HepG2 (cell line): Measurements from ENCODE around the gene MAPK11. TPM values are rescaled to one million over a fixed set of nuclear protein-coding genes. Genes with fewer than 3 reads are reported as not detected.
A peak's percentile ranks its signal among the peaks of the same experiment; 100 is the strongest.

Source experiments
- CBX5 ChIP-seq: sonication (generic); formaldehyde crosslinking; IDR thresholded peaks from 2 replicates; pipeline ENCODE4 v1.4.0; 2020; ENCODE audit warnings: missing genetic modification reagents, borderline replicate concordance
- CCDC6 ChIP-seq: sonication (generic); formaldehyde crosslinking; IDR thresholded peaks from 2 replicates; pipeline ENCODE4 v1.8.1; 2022; ENCODE audit warnings: mild to moderate bottlenecking, missing genetic modification reagents, moderate library complexity
- GABPA ChIP-seq, 2 experiments: IDR thresholded peaks; 2 replicates each; pipeline ENCODE4 v1.6.1; 2011 to 2016; ENCODE audit warnings: low read depth in 2 of 2, low read length in 1 of 2, missing biosample characterization in 1 of 2, missing genetic modification characterization in 1 of 2
- GPBP1L1 ChIP-seq: sonication (generic); formaldehyde crosslinking; IDR thresholded peaks from 2 replicates; pipeline ENCODE4 v1.5.0; 2020; ENCODE audit warnings: mild to moderate bottlenecking, missing genetic modification reagents
- HMG20B ChIP-seq: conservative IDR thresholded peaks from 2 replicates; pipeline ENCODE4 v1.6.1; 2016; ENCODE audit warnings: missing genetic modification reagents, missing compliant biosample characterization
- HNF4A ChIP-seq: sonication (generic); formaldehyde crosslinking; IDR thresholded peaks from 2 replicates; pipeline ENCODE4 v1.4.0; 2020; ENCODE audit warnings: missing genetic modification reagents
- JDP2 ChIP-seq: sonication (generic); formaldehyde crosslinking; IDR thresholded peaks from 2 replicates; pipeline ENCODE4 v1.8.1; 2022; ENCODE audit warnings: missing genetic modification reagents, borderline replicate concordance
- MAFF ChIP-seq: IDR thresholded peaks from 2 replicates; pipeline ENCODE4 v1.6.1; 2011; ENCODE audit warnings: low read depth, low read length, improper control_type of control experiment
- MAZ ChIP-seq, 2 experiments: sonication (generic) in 1 of 2; formaldehyde crosslinking in 1 of 2; IDR thresholded peaks; 2 replicates each; pipeline versions ENCODE4 v1.5.0 to v1.6.1; 2012 to 2020; ENCODE audit warnings: low read depth in 2 of 2, mild to moderate bottlenecking in 2 of 2, borderline replicate concordance in 1 of 2, improper control_type of control experiment in 1 of 2, low read length in 1 of 2, missing genetic modification reagents in 1 of 2, moderate library complexity in 1 of 2
- MIXL1 ChIP-seq: IDR thresholded peaks from 2 replicates; pipeline ENCODE4 v1.6.1; 2016
- MYPOP ChIP-seq: sonication (generic); formaldehyde crosslinking; IDR thresholded peaks from 2 replicates; pipeline ENCODE4 v1.8.1; 2023; ENCODE audit warnings: mild to moderate bottlenecking, moderate library complexity, missing genetic modification reagents
- PAF1 ChIP-seq: IDR thresholded peaks from 2 replicates; pipeline ENCODE4 v1.6.1; 2016; ENCODE audit warnings: missing genetic modification reagents, missing compliant biosample characterization
- RFX3 ChIP-seq: IDR thresholded peaks from 2 replicates; pipeline ENCODE4 v1.6.1; 2016; ENCODE audit warnings: missing biosample characterization, missing genetic modification reagents
- SATB2 ChIP-seq: sonication (generic); formaldehyde crosslinking; IDR thresholded peaks from 2 replicates; pipeline ENCODE4 v1.5.0; 2020; ENCODE audit warnings: missing genetic modification reagents
- SNAI1 ChIP-seq: sonication (generic); formaldehyde crosslinking; IDR thresholded peaks from 2 replicates; pipeline ENCODE4 v1.5.0; 2020; ENCODE audit warnings: mild to moderate bottlenecking, missing genetic modification reagents, borderline replicate concordance
- ZBTB33 ChIP-seq: sonication (generic); formaldehyde crosslinking; IDR thresholded peaks from 2 replicates; pipeline ENCODE4 v1.4.0; 2020; ENCODE audit warnings: missing genetic modification reagents
- ZNF12 ChIP-seq: sonication (generic); formaldehyde crosslinking; IDR thresholded peaks from 2 replicates; pipeline ENCODE4 v1.5.0; 2020; ENCODE audit warnings: missing genetic modification reagents
- ZNF136 ChIP-seq: sonication (generic); formaldehyde crosslinking; IDR thresholded peaks from 2 replicates; pipeline ENCODE4 v1.8.1; 2022; ENCODE audit warnings: low read depth, mild to moderate bottlenecking, moderate library complexity, missing genetic modification reagents
- ZNF232 ChIP-seq: sonication (generic); formaldehyde crosslinking; IDR thresholded peaks from 2 replicates; pipeline ENCODE4 v1.4.0; 2020; ENCODE audit warnings: missing genetic modification reagents, borderline replicate concordance
- ZNF326 ChIP-seq: sonication (generic); formaldehyde crosslinking; IDR thresholded peaks from 2 replicates; pipeline ENCODE4 v1.4.0; 2020; ENCODE audit warnings: missing genetic modification reagents, borderline replicate concordance
- ZNF609 ChIP-seq: sonication (generic); formaldehyde crosslinking; IDR thresholded peaks from 2 replicates; pipeline ENCODE4 v1.4.0; 2020; ENCODE audit warnings: mild to moderate bottlenecking, missing genetic modification reagents, borderline replicate concordance
- ZNF713 ChIP-seq: sonication (generic); formaldehyde crosslinking; IDR thresholded peaks from 2 replicates; pipeline ENCODE4 v1.4.0; 2020; ENCODE audit warnings: mild to moderate bottlenecking, missing genetic modification reagents
- polyA plus RNA-seq, 8 experiments: library from polyadenylated mRNA; depleted of rRNA in 3 of 8; stranded (reverse) in 7 of 8; unstranded in 1 of 8; fragments of >200 nt; fragmentation: Illumina TruSeq in 4 of 8; extraction: Trizol in 4 of 8; gene quantifications; 2 replicates each; pipeline versions ENCODE4 v1.2.1 to v1.2.3, GENCODE V29; 2011 to 2016; ENCODE audit warnings: low read depth in 4 of 8, missing spikeins in 1 of 8, mixed read lengths in 1 of 8; ENCODE audit not compliant: insufficient read depth in 1 of 8
- total RNA-seq, 5 experiments: library from RNA; depleted of rRNA; stranded (reverse); fragments of >200 nt; fragmentation: Illumina TruSeq; extraction: Trizol; gene quantifications; 2 replicates each; pipeline ENCODE4 v1.2.3, GENCODE V29; 2016; ENCODE audit warnings: low read depth in 1 of 5

MAPK11 gene
- total and polyA plus RNA-seq, 2 of the 13 experiments (the other 11 are each of a cell fraction or from before 2014, with no cell fraction given) = 0.15 to 0.17 TPM

GRCh38 chr22:50310949-50311444 lies 40.8 kb upstream of the MAPK11 start (continued):
- TF ChIP-seq ZNF609 (CRISPR knock-in tag) = no peak
- 0 out of 2 replicates have a peak, but pooled peaks have one; percentile 46 for TF ChIP-seq MYPOP
- no peak for TF ChIP-seq GABPA (IDR thresholded peaks at IDR 0.05; ENCODE audit: low read depth, low read length)
- TF ChIP-seq GABPA (CRISPR knock-in tag; IDR thresholded peaks at IDR 0.05; ENCODE audit: low read depth) = no peak
- TF ChIP-seq HNF4A = peak; percentile 77
- TF ChIP-seq MAZ (IDR thresholded peaks at IDR 0.05; ENCODE audit: borderline replicate concordance, low read depth, low read length) = no peak
- TF ChIP-seq MAZ (CRISPR knock-in tag; IDR thresholded peaks at IDR 0.05; ENCODE audit: low read depth) = 0 out of 2 replicates have a peak, but pooled peaks have one; percentile 43
- TF ChIP-seq MAFF = no peak
- TF ChIP-seq HMG20B (CRISPR knock-in tag) = no peak
- TF ChIP-seq RFX3 = no peak
- no peak for TF ChIP-seq ZNF713 (CRISPR knock-in tag)
- TF ChIP-seq ZNF136 (CRISPR knock-in tag) = no peak
- 0 out of 2 replicates have a peak, but pooled peaks have one; percentile 38 for TF ChIP-seq SNAI1 (CRISPR knock-in tag)
- no peak for TF ChIP-seq ZNF326 (CRISPR knock-in tag)
- TF ChIP-seq MIXL1 (CRISPR knock-in tag) = no peak
- TF ChIP-seq PAF1 (CRISPR knock-in tag) = no peak
- no peak for TF ChIP-seq CCDC6 (CRISPR knock-in tag)
- no peak for TF ChIP-seq SATB2 (CRISPR knock-in tag)
- no peak for TF ChIP-seq ZNF12 (CRISPR knock-in tag)
- no peak for TF ChIP-seq GPBP1L1 (CRISPR knock-in tag)
- no peak for TF ChIP-seq ZBTB33 (CRISPR knock-in tag)
- no peak for TF ChIP-seq ZNF232 (CRISPR knock-in tag)
- no peak for TF ChIP-seq JDP2
- TF ChIP-seq CBX5 = 0 out of 2 replicates have a peak, but pooled peaks have one; percentile 49
